ENCODE measurements around the gene LIN52.
"Not testable (repeated sequence)": the region's sequence is repeated elsewhere in the genome, so short reads cannot be mapped to it uniquely, and the experiment has no call there.

Gene LIN52

DNA sequence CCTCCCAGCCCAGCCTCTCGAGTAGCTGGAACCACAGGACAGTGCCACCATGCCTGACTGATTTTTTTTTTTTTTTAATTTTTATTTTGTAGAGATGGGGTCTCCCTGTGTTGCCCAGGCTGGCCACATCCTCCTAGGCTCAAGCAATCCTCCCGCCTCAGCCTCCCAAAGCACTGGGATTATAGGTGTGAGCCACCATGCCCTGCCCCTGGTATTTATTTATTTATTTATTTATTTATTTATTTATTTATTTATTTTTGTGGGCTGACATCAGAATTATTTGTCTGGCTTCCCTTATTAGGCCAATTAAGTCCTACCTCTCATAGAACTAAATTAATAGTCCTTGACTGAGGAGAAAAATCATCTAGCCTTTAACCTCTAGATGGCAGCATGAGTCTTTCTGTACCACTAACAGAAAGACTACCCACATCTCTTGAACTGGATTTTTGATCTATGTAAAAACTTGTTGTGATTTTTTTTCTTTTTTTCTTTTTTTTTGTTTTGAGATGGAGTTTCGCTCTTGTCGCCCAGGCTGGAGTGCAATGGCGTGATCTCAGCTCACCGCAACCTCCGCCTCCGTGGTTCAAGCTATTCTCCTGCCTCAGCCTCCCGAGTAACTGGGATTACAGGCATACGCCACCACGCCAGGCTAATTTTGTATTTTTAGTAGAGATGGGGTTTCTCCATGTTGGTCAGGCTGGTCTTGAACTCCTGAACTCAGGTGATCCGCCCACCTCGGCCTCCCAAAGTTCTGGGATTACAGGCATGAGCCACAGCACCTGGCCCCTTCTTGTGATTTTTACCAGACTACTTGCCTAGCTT is 26.9 kb downstream of the LIN52 start:
- peak; percentile 90 for DNase-seq

DNA sequence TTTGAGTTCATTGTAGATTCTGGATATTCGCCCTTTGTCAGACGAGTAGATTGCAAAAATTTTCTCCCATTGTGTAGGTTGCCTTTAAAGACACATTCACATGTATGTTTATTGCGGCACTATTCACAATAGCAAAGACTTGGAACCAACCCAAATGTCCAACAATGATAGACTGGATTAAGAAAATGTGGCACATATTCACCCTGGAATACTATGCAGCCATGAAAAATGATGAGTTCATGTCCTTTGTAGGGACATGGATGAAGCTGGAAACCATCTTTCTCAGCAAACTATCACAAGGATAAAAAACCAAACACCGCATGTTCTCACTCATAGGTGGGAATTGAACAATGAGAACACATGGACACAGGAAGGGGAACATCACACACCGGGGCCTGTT is 40.7 kb downstream of the LIN52 start:
- not testable (repeated sequence) for DNase-seq

DNA sequence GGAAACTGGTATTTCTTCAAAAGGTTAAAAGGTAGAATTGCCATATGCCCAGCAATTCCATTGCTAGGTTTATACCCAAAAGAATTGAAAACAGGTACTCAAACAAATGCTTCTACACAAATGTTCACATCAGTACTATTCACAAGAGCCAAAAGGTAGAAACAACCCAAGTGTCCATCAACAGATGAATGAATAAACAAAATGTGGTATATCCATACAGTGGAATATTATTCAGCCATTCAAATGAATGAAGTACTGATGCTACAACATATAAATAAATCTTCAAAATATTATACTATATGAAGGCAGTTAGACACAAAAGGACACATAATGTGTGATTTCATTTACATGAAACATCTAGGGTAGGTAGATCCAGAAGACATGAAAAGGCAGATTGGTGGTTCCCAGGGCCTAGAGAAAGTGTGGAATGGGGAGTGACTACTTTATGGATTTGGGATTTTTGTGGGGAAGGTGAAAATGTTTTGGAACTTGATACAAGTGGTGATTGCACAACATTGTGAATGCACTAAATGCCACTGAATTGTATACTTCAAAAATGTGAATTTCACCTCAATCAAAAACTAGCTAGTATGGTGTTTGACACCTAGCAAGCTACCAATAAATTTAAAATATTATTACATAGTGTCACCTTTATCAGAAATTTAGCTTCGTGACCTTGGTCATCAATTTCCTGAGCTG is 41.7 kb downstream of the LIN52 start:
- no peak for DNase-seq

DNA sequence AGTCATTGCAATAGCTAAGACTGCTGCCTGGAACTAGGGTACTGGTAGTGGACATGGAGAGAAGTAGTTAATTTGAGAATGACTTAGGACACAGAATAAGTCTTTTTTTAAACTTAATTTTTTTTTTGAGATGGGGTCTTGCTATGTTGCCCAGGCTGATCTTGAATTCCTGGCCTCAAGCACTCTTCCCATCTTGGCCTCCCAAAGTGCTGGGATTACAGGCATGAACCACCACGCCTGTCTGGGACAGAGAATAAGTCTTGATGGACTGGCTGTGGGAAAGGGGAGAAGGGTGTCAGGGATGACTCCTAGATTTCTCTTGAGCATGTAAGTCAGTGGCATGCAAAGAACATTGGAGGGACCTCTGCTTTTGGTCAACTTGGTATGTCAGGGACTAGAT is 42.9 kb downstream of the LIN52 start:
- no peak for DNase-seq

DNA sequence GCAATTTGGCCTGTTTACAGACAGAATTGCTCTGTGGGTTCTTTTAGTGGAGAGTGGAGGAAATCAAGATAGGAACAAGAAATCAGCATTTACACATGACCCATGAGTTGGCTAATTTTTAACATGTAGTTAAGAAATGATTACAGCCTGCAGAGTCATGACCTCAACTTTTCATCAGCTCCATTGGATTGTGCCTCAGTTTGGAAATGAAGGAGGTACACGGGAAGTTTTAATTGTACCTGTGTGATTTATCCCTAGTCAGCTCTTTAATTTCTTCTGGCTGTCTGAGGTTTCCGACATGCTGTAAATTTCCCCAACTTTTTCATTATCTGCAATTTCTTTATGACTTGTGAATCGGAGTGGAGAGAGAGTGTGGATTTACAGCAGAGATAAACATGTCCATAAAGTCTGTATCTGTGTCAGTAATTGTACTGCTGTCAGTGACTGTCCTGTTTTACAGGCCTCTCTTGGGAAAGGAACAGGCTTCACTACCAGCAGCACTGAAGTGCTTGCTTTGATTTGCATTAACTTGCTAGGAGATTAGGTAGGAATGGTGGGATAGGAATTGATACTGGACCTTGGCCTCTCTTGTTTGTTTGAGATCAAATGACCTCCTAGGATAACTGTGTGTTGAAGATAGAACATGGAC is 49.2 kb downstream of the LIN52 start:
- peak; percentile 48 for DNase-seq

DNA sequence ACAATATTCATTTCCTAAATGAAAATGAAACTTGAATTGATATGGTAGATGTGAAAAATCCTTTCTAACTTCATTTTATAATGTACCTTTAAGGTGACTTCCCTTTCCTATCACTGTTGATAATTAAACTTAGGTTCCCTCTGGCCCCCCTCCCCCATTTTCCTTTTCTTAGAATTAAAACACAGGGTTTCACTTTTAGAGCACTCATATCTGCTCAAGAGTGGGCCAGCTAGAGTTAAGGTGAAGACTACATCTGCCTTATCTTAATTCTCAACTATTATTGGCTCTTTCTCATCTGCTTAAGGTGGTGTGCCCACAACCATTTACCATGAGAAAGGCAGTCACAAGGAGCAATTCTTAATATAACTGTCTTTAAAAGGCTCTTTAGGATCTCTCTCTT is 49.7 kb downstream of the LIN52 start:
- no peak for DNase-seq

DNA sequence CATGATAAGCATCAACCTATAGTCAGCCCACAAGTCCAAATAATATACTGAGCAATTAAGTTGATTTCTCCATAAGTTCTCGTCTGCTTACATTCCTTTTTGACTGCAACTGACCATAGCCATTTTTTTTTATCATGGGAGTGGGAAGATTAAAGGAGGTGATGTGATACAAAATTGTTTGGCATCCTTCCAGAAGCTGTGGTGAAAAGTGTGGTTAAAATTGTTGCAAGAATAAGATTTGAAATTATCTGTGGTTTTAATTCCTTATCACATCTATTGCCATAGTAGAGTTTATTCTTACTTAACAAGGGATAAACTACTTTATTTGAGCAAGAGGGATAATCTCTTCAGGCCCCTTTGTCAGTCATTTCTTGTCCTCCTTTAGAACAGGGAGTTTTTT is 50.7 kb downstream of the LIN52 start:
- DNase-seq: peak; percentile 65

DNA sequence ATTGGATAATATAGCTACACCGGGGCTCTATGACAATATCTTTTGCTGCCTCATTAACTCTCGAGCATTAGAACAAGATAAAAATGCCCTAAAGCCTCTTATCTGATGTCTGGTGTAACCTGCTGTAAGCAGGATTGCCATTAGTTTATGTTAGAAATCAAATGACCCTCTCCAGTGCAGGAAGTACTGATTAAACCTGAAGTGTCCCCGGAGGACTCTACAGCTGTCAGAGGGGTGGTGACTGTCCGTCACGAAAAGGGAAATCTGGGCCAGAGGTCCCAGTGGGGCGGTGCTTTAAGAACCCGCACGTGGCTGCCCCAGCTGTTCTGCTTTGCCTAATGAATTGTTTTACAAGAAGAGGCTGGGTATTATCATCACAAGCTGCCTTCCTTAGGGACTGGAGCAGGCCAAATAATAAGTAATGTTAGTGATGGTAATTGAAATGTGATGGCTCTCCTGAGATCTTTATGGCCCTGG is 55.7 kb downstream of the LIN52 start:
- DNase-seq: peak; percentile 25

DNA sequence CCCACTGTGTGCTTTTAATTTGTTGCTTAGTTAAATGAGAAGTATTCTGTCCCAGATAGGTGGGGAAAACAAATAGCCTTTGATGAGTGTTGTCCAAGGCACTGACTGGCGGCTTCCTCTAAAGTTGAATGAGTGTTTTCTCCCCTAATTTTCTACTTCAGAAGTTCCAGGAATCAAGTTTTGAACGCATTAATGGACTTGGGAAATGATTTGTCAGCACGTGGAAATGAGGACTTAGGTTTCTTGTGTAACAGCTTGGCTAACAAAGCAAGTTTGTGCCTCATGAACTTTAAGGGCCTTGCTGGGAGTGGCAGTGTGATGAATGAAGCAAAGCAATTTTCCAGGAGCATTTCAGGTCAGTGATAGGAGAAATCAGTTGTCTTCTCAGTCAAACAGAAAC is 56.9 kb downstream of the LIN52 start:
- no peak for DNase-seq

DNA sequence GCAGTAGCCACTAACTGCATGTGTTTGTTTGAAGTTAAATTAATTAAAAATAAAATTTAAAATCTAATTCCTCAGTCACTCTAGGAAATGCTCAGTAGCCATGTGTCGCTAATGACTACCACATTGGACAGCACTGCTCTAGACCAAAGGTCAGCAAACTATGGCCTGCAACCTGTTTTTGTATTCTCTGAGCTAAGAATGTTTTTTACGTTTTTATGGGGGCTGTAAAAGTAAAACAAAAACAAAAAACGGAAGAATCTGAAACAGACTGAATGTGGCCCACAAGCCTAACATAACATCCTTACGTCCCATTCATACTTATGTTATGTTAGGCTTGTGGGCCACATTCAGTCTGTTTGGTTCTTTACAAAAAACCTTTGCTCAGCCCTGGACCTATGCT is 57.8 kb downstream of the LIN52 start:
- no peak for DNase-seq

DNA sequence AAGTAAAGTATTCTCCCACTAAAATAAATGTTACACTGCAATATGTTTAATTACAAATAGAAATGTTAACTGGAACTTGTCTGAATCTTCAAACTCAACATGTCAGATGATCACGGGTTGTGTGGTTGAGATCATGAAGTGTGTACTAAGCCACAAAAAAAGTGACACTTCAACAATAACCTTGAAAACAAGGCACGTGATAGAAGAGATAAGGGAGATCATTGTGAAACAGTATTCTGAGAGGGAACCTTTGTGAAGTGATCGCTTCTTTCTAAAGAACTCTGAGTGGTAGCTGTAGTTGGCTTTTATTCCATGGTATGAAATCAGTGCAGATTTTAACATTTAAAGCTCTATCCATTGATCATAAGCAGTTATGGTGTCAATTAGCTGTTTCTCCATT is 60.0 kb downstream of the LIN52 start:
- peak; percentile 64 for DNase-seq

DNA sequence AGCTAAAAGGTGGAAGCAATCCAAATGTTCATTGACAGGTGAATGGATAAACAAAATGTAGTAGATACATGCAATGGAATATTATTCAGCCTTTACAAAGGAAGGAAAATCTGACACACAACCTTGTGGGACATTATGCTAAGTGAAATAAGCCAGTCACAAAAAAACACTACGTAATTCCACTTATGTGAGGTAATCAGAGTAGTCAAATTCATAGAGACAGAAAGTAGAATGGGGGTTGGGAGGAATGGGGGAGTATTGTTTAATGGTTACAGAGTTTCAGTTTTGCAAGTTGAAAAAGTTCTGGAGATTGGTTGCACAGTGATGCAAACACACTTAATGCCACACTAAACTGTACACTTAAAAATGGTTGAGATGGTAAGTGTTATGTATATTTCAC is 62.8 kb downstream of the LIN52 start:
- no peak for DNase-seq

DNA sequence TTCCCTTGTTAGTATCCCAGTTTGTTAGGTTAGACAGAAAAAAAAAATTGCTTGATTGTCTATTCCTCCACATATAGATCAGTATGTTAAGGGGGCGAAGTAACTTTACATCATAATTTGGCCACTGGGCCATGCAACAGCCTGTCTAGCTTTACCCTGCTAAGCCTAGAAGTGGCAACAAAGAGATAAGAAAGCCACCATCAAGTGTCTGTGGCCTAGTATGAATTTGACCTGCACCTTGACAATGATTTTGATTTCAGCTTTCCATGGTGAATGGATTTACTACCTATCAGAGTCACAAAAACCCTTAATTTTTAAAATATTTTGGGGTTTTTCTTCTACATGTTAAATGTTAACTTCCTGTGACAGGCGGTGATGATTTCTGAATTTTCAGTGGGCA is 63.9 kb downstream of the LIN52 start:
- no peak for DNase-seq

DNA sequence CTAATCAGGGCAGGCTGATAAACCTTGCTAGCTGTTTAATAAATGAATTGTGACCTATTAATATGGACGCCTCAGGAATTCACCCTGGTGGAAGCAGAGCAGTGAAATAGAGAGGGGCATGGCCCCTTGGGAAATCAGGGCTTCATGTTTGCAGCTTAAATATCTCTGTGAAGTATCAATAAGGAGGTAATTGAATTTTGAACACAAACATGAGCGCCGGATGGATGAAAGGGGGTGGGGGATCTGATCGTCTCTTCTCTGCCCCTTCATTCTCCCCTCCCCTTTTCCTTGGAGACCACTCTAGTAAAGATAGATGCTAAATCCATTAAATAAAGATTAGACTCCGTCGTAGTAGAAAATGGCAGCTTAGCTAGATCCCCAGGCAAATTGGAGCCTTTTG is 70.5 kb downstream of the LIN52 start:
- no peak for DNase-seq

DNA sequence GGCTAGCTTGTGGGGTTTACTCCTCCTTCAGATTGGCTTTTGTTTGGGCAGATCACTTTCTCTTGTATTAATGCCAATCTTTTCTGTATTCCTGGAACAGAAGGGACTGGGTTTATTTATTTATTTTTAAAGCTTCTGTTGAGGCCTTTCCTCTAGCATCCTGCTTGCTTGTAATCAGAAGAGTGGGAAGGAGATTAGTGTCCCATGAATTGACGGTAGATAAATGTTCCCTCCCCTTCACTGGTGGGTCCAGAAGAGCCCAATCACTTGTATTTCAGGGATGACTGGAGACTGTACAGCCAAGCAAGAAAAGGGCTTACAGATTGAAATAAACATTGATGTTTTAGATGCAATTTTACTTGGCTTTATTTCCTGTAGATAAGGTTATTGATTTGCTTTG is 71.0 kb downstream of the LIN52 start:
- DNase-seq: no peak

DNA sequence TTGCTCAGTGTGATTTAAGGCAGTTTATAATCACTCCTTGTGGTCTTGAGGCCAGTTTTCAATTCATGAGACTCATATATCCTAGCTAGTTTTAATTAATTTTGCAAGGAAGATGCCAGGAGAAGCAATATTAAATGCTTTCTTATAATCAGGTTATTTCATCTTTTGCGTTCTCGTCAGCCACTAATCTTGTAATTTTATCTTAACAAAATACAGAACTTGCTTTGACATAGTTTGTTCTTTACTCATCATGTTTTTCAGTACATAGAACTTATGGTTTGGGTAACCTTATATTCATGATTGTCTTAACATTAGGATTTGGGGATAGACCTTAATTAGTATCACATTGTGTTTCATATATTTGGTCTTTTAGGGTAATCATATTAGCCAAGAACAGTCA is 76.0 kb downstream of the LIN52 start:
- no peak for DNase-seq

DNA sequence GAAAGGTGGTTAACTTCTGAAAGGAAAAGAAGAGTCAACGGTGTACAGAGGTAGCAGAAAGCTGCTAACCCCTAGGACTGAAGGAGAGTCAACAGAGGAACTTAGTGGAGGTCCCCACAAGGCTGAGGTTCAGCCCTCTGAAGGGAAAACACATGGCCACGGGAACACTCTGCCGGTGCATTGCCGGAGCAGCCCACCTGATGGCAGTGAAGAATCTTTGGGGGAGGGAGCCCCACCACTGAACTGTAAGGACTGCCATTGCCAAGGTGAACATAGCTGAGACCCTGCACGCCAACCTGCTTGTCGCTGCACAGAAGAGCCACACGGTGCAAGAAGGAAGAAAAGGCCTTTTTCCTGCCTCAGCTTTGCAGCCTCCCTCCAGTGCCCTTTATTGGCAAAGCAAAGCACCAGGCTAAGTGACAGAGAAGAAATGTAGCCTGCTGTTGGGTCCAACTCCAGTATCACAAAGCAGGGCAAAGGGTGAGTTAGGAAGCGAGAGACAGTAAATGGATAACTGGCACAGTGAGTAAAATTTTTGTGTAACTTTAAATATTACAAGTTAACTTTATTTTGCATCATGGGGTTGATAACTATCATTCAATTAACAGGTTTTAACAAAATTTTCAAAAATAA is 76.9 kb downstream of the LIN52 start:
- DNase-seq: no peak

DNA sequence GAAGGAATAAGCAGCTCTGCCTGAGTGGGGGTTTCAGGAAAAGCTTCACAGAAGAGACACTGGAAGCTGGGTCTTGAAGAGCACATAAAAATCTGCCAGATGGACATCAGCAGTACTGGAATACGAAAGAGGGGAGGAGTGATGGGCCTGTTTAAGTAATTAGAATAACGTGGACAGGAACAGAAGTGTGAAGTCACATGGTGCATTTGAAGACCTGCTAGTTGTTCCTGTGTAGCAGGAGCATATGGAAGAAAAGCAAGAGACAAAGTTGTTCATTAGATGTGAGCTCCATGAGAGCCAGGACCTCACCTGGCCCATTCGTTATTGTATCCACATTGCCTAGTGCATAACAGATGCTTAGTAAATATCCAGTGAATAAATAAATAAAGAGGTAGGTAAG is 85.2 kb downstream of the LIN52 start:
- DNase-seq: no peak

DNA sequence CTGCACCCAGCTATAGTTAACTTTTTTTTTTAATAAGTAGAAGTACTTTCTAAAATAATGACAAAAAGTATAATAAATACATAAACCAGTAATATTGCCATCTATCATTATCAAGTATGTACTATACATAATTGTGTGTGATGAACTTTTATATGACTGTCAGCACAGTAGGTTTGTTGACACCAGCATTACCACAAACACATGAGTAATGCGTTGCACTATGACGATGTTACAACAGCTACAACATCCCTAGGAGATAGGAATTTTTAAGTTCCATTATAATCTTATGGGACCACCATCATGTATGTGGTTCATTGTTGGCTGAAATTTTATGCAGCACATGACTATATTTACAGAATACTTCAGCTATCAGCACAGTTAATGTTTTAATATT is 91.6 kb downstream of the LIN52 start:
- DNase-seq: no peak

DNA sequence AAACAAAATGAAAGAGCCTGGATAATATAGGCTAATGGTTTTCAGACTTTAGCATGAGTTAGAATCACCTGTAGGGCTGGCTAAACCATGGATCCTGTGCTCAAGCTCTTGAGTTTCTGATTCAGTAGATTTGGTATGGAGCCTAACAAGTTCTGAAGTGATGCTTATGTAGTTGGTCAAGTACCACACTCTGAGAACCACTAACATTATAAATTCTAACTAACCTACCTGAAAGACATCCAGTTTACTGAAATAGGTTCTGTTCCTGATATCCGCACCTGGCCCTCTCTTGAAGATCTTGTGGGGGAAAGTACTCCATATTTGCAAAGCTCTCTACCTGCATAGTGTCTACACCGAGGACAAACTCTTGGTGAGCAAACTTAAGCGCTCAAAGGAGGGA is 95.1 kb downstream of the LIN52 start:
- DNase-seq: no peak

DNA sequence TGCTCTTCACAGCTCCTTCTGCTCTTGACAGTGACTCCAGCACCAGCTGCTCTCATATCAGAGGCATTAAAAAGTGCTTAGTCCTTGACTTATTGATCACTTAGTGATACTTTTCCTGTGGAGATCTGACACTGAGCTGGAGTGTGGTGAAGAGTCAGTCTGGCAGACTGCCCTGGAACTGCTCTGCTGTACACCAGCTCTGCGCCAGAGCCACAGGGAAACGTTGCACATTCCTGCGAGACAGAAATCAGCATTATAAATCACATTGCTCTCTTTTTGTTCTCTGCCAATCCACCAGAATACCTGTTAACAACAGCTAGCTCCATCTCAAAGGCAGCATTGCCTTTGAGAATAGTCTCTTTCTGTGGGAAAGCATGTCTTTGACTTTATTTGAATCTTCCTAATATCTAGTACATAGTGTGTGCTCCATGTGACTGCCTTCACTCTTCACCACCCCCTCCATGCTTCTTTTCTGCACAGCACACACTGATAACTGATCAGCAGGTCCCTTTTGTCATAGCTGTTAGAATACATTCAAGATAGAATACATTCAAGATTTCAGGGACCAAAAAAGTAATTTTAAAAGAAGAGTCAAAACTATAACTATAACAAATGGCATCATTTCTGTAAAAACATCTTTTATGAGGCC is 106.3 kb downstream of the LIN52 start:
- no peak for DNase-seq

DNA sequence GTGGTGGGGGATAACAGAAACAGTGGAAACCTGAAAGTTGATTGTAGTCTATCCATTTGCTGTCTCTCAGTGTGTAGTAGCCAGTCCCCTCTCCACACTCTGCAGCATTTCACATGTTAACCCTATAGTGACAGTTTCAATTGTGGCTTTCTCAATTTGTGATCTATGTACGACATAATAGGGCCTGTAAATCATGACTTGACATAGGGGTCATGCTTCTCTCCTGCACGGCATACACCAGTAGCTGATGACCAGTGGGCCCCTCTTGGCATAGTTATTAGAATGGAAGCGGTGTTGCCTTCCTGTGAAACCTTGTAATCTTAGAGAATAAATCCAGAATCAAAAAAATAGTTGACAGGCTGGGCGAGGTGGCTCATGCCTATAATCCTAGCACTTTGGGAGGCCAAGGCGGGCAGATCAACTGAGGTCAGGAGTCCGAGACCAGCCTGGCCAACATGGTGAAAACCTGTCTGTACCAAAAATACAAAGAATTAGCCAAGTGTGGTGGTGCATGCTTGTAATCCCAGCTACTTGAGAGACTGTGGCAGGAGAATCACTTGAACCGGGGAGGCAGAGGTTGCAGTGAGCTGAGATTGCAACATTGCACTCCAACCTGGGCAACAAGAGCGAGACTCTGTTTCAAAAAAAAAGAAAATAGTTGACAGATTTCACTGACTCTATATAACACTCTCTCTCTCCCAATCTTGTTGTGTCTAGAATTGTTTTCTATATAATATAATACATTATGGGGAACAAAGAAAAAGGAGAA is 109.9 kb downstream of the LIN52 start:
- DNase-seq: no peak

Measured in hematopoietic multipotent progenitor cell treated with erythropoietin and hydrocortisone succinate and interleukin-3 and kit ligand, for 6 days (in vitro differentiated cells).